GM12878 (cell line): ENCODE measurements around the gene MAPKAPK2. TPM values are rescaled to one million over a fixed set of nuclear protein-coding genes. Genes with fewer than 3 reads are reported as not detected.

ENCODE experiments used
- BCLAF1 ChIP-seq: fragments of 450-650 bp; IDR thresholded peaks from 2 replicates; pipeline ENCODE4 v1.6.1; 2017; ENCODE audit warnings: antibody characterized with exemption, mild to moderate bottlenecking, moderate library complexity
- CBFB ChIP-seq: IDR thresholded peaks from 2 replicates; pipeline ENCODE4 v1.6.1; 2016; ENCODE audit warnings: antibody characterized with exemption, low read depth
- CHD4 ChIP-seq: fragments of 200-600 bp; sonication (generic); IDR thresholded peaks from 2 replicates; pipeline ENCODE4 v1.6.1; 2016; ENCODE audit warnings: mild to moderate bottlenecking
- CREM ChIP-seq: IDR thresholded peaks from 2 replicates; pipeline ENCODE4 v1.6.1; 2014; ENCODE audit warnings: antibody characterized with exemption, low read depth
- FOXM1 ChIP-seq: IDR thresholded peaks from 2 replicates; pipeline ENCODE4 v1.6.1; 2012; ENCODE audit warnings: low read depth, mild to moderate bottlenecking, inconsistent platforms, low read length, moderate library complexity
- HDAC6 ChIP-seq: fragments of 200-600 bp; sonication (generic); IDR thresholded peaks from one replicate; pipeline ENCODE4 v1.8.0; 2017; ENCODE audit warnings: antibody characterized with exemption; ENCODE audit not compliant: unreplicated experiment
- IKZF2 ChIP-seq, 2 experiments: fragments of 450-650 bp; IDR thresholded peaks; 2 replicates each; pipeline ENCODE4 v1.6.1; 2017; ENCODE audit warnings: mild to moderate bottlenecking in 2 of 2, moderate library complexity in 2 of 2
- NFIC ChIP-seq: IDR thresholded peaks from 2 replicates; pipeline ENCODE4 v1.6.1; 2012; ENCODE audit warnings: low read depth, mild to moderate bottlenecking, inconsistent platforms, low read length, moderate library complexity
- NR2C1 ChIP-seq: fragments of 450-650 bp; IDR thresholded peaks from 2 replicates; pipeline ENCODE4 v1.6.1; 2017; ENCODE audit warnings: antibody characterized with exemption, mild to moderate bottlenecking, moderate library complexity
- NRF1 ChIP-seq: conservative IDR thresholded peaks from 2 replicates; pipeline ENCODE4 v1.6.1; 2011; ENCODE audit warnings: mild to moderate bottlenecking, low read depth, low read length, improper control_type of control experiment
- RBBP5 ChIP-seq: fragments of 200-600 bp; sonication (generic); conservative IDR thresholded peaks from 2 replicates; pipeline ENCODE4 v1.6.1; 2016
- RFX5 ChIP-seq: IDR thresholded peaks from 2 replicates; pipeline ENCODE4 v1.6.1; 2011; ENCODE audit warnings: low read depth, low read length, improper control_type of control experiment
- SMAD1 ChIP-seq: fragments of 450-650 bp; IDR thresholded peaks from 2 replicates; pipeline ENCODE4 v1.6.1; 2018; ENCODE audit warnings: mild to moderate bottlenecking, low read depth; ENCODE audit not compliant: partially characterized antibody
- SUZ12 ChIP-seq: fragments of 200-600 bp; sonication (generic); IDR thresholded peaks from one replicate; pipeline ENCODE4 v1.6.1; 2018; ENCODE audit warnings: antibody characterized with exemption, mild to moderate bottlenecking; ENCODE audit not compliant: unreplicated experiment
- TAF1 ChIP-seq: IDR thresholded peaks from 2 replicates; pipeline ENCODE4 v1.6.1; 2011; ENCODE audit warnings: mild to moderate bottlenecking, low read depth, low read length, borderline replicate concordance
- TBL1XR1 ChIP-seq: IDR thresholded peaks from 2 replicates; pipeline ENCODE4 v1.6.1; 2012; ENCODE audit warnings: low read depth, low read length, improper control_type of control experiment
- WRNIP1 ChIP-seq: IDR thresholded peaks from 2 replicates; pipeline ENCODE4 v1.6.1; 2011; ENCODE audit warnings: low read depth, low read length, improper control_type of control experiment, borderline replicate concordance
- YBX1 ChIP-seq: fragments of 450-650 bp; IDR thresholded peaks from 2 replicates; pipeline ENCODE4 v1.6.1; 2016; ENCODE audit warnings: antibody characterized with exemption
- YY1 ChIP-seq: IDR thresholded peaks from 2 replicates; pipeline ENCODE4 v1.6.1; 2011; ENCODE audit warnings: low read depth, mild to moderate bottlenecking, low read length
- ZNF384 ChIP-seq: IDR thresholded peaks from 2 replicates; pipeline ENCODE4 v1.6.1; 2012; ENCODE audit warnings: low read depth, mild to moderate bottlenecking, low read length, improper control_type of control experiment, borderline replicate concordance
- polyA plus RNA-seq, 11 experiments: library from polyadenylated mRNA; depleted of rRNA in 4 of 11; unstranded in 6 of 11; stranded (reverse) in 5 of 11; fragments of >200 nt; fragmentation: Nextera tagmentation in 4 of 11; fragmentation: Illumina TruSeq in 1 of 11; extraction: Ambion mirVana in 4 of 11; extraction: Trizol in 1 of 11; gene quantifications; 1 replicate in 1 of 11; 2 replicates in 10 of 11; pipeline versions ENCODE4 v1.2.1 to v1.2.3, GENCODE V29; 2011 to 2016; ENCODE audit warnings: inconsistent platforms in 2 of 11, missing spikeins in 2 of 11, low read depth in 1 of 11
- total RNA-seq, 4 experiments: library from RNA; depleted of rRNA in 3 of 4; stranded (reverse); fragments of >200 nt in 3 of 4; fragmentation: Illumina TruSeq in 1 of 4; extraction: Trizol in 1 of 4; gene quantifications; 2 replicates each; pipeline versions ENCODE4 v1.2.1 to v1.2.3, GENCODE V29; 2013 to 2021
- TF ChIP-seq, protein P1 (sequence below): fragments of 150-350 bp; IDR thresholded peaks from 2 replicates; pipeline ENCODE4 v1.6.1; 2016; ENCODE audit warnings: low read depth, low read length
- TF ChIP-seq, protein P2 (sequence below): fragments of 450-650 bp; formaldehyde crosslinking; IDR thresholded peaks from 2 replicates; pipeline ENCODE4 v1.4.0; 2020; ENCODE audit warnings: mild to moderate bottlenecking, moderate library complexity

MAPKAPK2 gene
- total and polyA plus RNA-seq, 10 of the 15 experiments (the other 5 are each of a cell fraction or from before 2014, with no cell fraction given), result 0.72 to 92.2 (median 49.3) TPM

DNA sequence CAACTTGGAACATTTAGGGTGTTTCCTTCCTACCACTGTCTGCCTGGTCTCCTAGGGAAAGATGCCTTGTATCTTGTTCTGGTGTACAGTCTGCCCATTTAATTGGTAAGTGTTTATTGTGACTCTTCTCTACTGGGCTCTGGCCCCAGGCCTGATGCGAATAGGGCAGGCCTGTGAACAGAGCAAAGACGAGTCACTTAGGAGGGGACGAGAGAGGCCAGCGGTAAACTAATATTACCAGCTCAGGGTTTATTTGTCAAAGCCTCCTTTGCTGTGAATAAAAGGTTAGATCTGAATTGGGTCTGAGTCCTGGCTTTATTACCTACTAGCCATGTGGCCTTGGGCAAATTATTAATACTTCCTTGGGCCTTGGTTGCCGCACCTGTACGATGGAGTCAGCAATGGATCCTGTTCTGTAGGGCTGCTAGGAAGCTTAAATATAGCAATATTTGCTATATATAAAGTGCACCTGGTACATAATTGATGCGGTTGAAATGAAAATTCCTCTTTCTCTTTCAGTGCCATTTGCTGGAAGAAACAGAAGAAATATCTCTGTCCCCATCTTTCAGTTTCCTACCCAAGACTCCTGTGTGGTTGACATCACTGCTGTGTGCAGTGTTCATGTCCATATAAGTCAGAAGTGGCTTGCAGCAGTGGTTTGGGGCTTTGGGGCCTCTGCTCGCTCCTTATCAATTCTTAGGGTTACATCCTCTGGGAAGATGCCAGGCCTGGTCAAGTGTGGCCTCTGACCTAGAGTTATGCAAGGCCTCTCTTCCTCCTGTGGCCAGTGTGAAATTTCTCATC lies 32.4 kb downstream of the MAPKAPK2 start (continued):
- TF ChIP-seq RBBP5 (no peak), NR2C1 (0 out of 2 replicates have a peak, but pooled peaks have one; percentile 19), CBFB (no peak), BCLAF1 (no peak), NFIC (peak; percentile 80), TBL1XR1 (peak; percentile 39; the same call in 1 of the 2 replicates), TAF1 (no peak), CHD4 (no peak), ZNF384 (no peak), FOXM1 (peak; percentile 62; the same call in 1 of the 2 replicates), WRNIP1 (no peak), SUZ12 (no peak), HDAC6 (no peak), SMAD1 (no peak), NRF1 (no peak), YBX1 (no peak), CREM (peak; percentile 45; the same call in 1 of the 2 replicates), YY1 (peak; percentile 7; the same call in 1 of the 2 replicates), IKZF2 (IDR thresholded peaks at IDR 0.05) (peak; percentile 83 to 93), RFX5 (no peak)
- TF ChIP-seq, protein P1, sequence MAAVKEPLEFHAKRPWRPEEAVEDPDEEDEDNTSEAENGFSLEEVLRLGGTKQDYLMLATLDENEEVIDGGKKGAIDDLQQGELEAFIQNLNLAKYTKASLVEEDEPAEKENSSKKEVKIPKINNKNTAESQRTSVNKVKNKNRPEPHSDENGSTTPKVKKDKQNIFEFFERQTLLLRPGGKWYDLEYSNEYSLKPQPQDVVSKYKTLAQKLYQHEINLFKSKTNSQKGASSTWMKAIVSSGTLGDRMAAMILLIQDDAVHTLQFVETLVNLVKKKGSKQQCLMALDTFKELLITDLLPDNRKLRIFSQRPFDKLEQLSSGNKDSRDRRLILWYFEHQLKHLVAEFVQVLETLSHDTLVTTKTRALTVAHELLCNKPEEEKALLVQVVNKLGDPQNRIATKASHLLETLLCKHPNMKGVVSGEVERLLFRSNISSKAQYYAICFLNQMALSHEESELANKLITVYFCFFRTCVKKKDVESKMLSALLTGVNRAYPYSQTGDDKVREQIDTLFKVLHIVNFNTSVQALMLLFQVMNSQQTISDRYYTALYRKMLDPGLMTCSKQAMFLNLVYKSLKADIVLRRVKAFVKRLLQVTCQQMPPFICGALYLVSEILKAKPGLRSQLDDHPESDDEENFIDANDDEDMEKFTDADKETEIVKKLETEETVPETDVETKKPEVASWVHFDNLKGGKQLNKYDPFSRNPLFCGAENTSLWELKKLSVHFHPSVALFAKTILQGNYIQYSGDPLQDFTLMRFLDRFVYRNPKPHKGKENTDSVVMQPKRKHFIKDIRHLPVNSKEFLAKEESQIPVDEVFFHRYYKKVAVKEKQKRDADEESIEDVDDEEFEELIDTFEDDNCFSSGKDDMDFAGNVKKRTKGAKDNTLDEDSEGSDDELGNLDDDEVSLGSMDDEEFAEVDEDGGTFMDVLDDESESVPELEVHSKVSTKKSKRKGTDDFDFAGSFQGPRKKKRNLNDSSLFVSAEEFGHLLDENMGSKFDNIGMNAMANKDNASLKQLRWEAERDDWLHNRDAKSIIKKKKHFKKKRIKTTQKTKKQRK, result no peak
- TF ChIP-seq, protein P2, sequence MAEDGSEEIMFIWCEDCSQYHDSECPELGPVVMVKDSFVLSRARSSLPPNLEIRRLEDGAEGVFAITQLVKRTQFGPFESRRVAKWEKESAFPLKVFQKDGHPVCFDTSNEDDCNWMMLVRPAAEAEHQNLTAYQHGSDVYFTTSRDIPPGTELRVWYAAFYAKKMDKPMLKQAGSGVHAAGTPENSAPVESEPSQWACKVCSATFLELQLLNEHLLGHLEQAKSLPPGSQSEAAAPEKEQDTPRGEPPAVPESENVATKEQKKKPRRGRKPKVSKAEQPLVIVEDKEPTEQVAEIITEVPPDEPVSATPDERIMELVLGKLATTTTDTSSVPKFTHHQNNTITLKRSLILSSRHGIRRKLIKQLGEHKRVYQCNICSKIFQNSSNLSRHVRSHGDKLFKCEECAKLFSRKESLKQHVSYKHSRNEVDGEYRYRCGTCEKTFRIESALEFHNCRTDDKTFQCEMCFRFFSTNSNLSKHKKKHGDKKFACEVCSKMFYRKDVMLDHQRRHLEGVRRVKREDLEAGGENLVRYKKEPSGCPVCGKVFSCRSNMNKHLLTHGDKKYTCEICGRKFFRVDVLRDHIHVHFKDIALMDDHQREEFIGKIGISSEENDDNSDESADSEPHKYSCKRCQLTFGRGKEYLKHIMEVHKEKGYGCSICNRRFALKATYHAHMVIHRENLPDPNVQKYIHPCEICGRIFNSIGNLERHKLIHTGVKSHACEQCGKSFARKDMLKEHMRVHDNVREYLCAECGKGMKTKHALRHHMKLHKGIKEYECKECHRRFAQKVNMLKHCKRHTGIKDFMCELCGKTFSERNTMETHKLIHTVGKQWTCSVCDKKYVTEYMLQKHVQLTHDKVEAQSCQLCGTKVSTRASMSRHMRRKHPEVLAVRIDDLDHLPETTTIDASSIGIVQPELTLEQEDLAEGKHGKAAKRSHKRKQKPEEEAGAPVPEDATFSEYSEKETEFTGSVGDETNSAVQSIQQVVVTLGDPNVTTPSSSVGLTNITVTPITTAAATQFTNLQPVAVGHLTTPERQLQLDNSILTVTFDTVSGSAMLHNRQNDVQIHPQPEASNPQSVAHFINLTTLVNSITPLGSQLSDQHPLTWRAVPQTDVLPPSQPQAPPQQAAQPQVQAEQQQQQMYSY (CRISPR knock-in tag), result no peak
